GM18951 (cell line): Measurements from ENCODE around the gene WDR35.

Experiments
- POLR2A ChIP-seq: IDR thresholded peaks from 4 replicates; pipeline ENCODE4 v1.6.1; 2011; ENCODE audit warnings: mild to moderate bottlenecking; ENCODE audit not compliant: insufficient read length, insufficient read depth; ENCODE audit errors: extremely low read depth
- in situ Hi-C: fragments of 300-500 bp; cut with MboI; formaldehyde crosslinking; loops from one replicate; pipeline ENCODE4 v1.12.0; 2022; ENCODE audit warnings: low sequenced_read_pairs, mixed read lengths, inconsistent platforms; ENCODE audit not compliant: unreplicated experiment

Gene WDR35

GRCh38 chr2:20016346-20016745 is 26.4 kb upstream of the WDR35 start:
- in situ Hi-C loops: no loop called here
- TF ChIP-seq POLR2A: no peak

- no peak for TF ChIP-seq POLR2A
- in situ Hi-C loops: no loop called here
Observed at GRCh38 chr2:20015482-20016083, 25.7 kb upstream of the WDR35 start.

GRCh38 chr2:20013126-20013849 is 23.4 kb upstream of the WDR35 start:
- in situ Hi-C loops: no loop called here
- TF ChIP-seq POLR2A: no peak

GRCh38 chr2:20012282-20013125 is 22.6 kb upstream of the WDR35 start, which contains the start of gene MATN3:
TSS of gene MATN3 (minus strand) at chr2:20012668. CDS start at chr2:20012631, 37 bp downstream.
- no peak for TF ChIP-seq POLR2A
- in situ Hi-C loops: no loop called here

GRCh38 chr2:20012032-20012281 is 22.1 kb upstream of the WDR35 start:
- in situ Hi-C loops: no loop called here
- TF ChIP-seq POLR2A: no peak

GRCh38 chr2:20011276-20012031 is 21.5 kb upstream of the WDR35 start:
- no peak for TF ChIP-seq POLR2A
- in situ Hi-C loops: no loop called here

- in situ Hi-C loops: no loop called here
- TF ChIP-seq POLR2A: no peak
Observed at GRCh38 chr2:20008703-20009102, 18.8 kb upstream of the WDR35 start.

- in situ Hi-C loops: no loop called here
- TF ChIP-seq POLR2A: no peak
Observed at GRCh38 chr2:20005891-20006470, 16.1 kb upstream of the WDR35 start.

- no peak for TF ChIP-seq POLR2A
- in situ Hi-C loops: no loop called here
Observed at GRCh38 chr2:20005067-20005627, 15.2 kb upstream of the WDR35 start.

- TF ChIP-seq POLR2A: no peak
- in situ Hi-C loops: no loop called here
Observed at GRCh38 chr2:20001361-20001863, 11.5 kb upstream of the WDR35 start.

GRCh38 chr2:19993731-19994130 is 3.8 kb upstream of the WDR35 start:
- no peak for TF ChIP-seq POLR2A
- in situ Hi-C loops: no loop called here

- in situ Hi-C loops: no loop called here
- no peak for TF ChIP-seq POLR2A
Observed at GRCh38 chr2:19991895-19992294, 2.0 kb upstream of the WDR35 start.

GRCh38 chr2:19990416-19990728 is 467 bp upstream of the WDR35 start:
- TF ChIP-seq POLR2A: no peak
- in situ Hi-C loops: no loop called here

- in situ Hi-C loops: no loop called here
- no peak for TF ChIP-seq POLR2A
Observed at GRCh38 chr2:19989342-19989666, 601 bp downstream of the WDR35 start.
